HL-60 (cell line): ENCODE data around the gene AK1.
"Not testable (repeated sequence)": the region's sequence is repeated elsewhere in the genome, so short reads cannot be mapped to it uniquely, and the experiment has no call there.

Experiments
- DNase-seq, 2 experiments: peaks; one replicate each; pipeline ENCODE4 v3.0.0-alpha.2; 2010 to 2020; ENCODE audit warnings: low read depth in 1 of 2, low spot score in 1 of 2
- H3K27ac ChIP-seq: fragments of 250-450 bp; sonication (Bioruptor Pico); replicated peaks from 2 replicates; pipeline ENCODE4 v1.5.1; 2020; ENCODE audit warnings: mild to moderate bottlenecking, moderate library complexity
- H3K27me3 ChIP-seq: fragments of 250-450 bp; sonication (Bioruptor Pico); 2 replicates; pipeline ENCODE4 v1.5.1; 2021; ENCODE audit warnings: mild to moderate bottlenecking, moderate library complexity; ENCODE audit not compliant: insufficient read depth, poor library complexity, severe bottlenecking
- H3K4me3 ChIP-seq: replicated peaks from 2 replicates; pipeline ENCODE4 v1.5.1; 2011; ENCODE audit warnings: mild to moderate bottlenecking, control low read depth, low read length; ENCODE audit not compliant: insufficient read depth
- GABPA ChIP-seq: IDR thresholded peaks from 2 replicates; pipeline ENCODE4 v1.6.1; 2012; ENCODE audit warnings: low read depth
- POLR2AphosphoS5 ChIP-seq: IDR thresholded peaks from 2 replicates; pipeline ENCODE4 v1.6.1; 2012; ENCODE audit warnings: low read depth
- SPI1 ChIP-seq: IDR thresholded peaks from 2 replicates; pipeline ENCODE4 v1.6.1; 2012; ENCODE audit warnings: low read depth, mild to moderate bottlenecking, borderline replicate concordance
- TF ChIP-seq, protein P1 (sequence below): IDR thresholded peaks from one replicate; pipeline ENCODE4 v1.5.1; 2011; ENCODE audit warnings: low read length, control low read depth, inconsistent platforms; ENCODE audit not compliant: insufficient read depth
- TF ChIP-seq, protein P2 (sequence below): IDR thresholded peaks from 2 replicates; pipeline ENCODE4 v1.6.1; 2012; ENCODE audit warnings: low read depth; ENCODE audit not compliant: insufficient replicate concordance

AK1 gene

DNA sequence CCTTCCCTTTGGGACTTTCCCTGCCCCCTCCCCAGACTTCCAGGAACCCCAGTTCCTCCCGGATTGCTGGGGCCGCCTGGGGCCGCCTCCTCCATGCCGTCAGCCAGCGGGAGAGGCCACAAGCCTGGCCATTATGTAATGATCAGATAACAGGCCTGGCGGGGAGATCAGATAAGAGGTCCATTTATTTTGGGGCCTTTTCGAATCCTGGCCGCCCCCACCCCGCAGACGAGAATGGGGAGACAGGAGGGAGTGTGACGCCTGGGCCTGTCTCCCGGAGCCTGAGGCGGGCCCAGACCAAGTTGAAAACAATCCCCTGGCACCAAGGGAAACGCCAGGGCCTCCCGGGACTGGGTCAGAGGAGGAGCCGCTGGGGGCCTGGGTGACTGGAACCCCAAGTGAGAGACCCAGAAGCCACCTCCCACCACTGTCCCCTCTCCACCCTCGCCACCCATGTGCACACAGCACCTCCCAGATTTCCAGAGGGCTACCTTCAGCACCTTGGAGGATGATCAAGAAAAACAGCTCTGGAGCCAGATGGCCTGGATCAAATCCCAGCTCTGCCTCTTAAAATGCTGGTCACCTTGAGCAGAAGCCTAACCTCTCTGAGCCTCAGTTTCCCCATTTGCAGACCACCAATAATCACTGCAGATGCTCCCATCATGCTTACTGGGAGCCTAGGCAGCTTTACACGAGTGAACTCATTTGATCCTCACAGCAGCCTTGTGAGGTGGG, 30.9 kb downstream of the AK1 start:
- Histone ChIP-seq H3K27me3 (no peaks in the 10 kb centered on the region), H3K4me3 (no peak overlapping the region), H3K27ac (no peak overlapping the region)
- DNase-seq = no peak
- TF ChIP-seq POLR2AphosphoS5 (no peak), SPI1 (no peak), GABPA (no peak)
- TF ChIP-seq, protein P1, sequence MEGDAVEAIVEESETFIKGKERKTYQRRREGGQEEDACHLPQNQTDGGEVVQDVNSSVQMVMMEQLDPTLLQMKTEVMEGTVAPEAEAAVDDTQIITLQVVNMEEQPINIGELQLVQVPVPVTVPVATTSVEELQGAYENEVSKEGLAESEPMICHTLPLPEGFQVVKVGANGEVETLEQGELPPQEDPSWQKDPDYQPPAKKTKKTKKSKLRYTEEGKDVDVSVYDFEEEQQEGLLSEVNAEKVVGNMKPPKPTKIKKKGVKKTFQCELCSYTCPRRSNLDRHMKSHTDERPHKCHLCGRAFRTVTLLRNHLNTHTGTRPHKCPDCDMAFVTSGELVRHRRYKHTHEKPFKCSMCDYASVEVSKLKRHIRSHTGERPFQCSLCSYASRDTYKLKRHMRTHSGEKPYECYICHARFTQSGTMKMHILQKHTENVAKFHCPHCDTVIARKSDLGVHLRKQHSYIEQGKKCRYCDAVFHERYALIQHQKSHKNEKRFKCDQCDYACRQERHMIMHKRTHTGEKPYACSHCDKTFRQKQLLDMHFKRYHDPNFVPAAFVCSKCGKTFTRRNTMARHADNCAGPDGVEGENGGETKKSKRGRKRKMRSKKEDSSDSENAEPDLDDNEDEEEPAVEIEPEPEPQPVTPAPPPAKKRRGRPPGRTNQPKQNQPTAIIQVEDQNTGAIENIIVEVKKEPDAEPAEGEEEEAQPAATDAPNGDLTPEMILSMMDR = no peak
- TF ChIP-seq, protein P2, sequence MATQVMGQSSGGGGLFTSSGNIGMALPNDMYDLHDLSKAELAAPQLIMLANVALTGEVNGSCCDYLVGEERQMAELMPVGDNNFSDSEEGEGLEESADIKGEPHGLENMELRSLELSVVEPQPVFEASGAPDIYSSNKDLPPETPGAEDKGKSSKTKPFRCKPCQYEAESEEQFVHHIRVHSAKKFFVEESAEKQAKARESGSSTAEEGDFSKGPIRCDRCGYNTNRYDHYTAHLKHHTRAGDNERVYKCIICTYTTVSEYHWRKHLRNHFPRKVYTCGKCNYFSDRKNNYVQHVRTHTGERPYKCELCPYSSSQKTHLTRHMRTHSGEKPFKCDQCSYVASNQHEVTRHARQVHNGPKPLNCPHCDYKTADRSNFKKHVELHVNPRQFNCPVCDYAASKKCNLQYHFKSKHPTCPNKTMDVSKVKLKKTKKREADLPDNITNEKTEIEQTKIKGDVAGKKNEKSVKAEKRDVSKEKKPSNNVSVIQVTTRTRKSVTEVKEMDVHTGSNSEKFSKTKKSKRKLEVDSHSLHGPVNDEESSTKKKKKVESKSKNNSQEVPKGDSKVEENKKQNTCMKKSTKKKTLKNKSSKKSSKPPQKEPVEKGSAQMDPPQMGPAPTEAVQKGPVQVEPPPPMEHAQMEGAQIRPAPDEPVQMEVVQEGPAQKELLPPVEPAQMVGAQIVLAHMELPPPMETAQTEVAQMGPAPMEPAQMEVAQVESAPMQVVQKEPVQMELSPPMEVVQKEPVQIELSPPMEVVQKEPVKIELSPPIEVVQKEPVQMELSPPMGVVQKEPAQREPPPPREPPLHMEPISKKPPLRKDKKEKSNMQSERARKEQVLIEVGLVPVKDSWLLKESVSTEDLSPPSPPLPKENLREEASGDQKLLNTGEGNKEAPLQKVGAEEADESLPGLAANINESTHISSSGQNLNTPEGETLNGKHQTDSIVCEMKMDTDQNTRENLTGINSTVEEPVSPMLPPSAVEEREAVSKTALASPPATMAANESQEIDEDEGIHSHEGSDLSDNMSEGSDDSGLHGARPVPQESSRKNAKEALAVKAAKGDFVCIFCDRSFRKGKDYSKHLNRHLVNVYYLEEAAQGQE = no peak

DNA sequence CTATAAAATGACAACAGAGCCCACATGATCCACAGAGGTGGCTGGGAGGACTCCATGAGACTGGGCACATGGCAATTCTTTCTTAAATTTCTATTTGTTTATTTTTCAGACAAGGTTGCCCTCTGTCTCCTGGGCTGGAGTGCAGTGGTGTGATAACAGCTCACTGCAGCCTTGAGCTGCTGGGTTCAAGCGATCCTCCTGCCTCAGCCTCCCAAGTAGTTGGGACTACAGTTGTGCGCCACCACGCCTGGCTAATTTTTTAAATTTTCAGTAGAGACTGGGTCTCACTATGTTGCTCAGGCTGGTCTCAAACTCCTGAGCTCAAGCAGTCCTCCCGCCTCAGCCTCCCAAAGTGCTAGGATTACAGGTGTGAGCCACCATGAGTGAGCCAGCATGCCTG, 31.9 kb downstream of the AK1 start:
- not testable (repeated sequence) for DNase-seq, H3K4me3 ChIP-seq, H3K27ac ChIP-seq, H3K27me3 ChIP-seq

DNA sequence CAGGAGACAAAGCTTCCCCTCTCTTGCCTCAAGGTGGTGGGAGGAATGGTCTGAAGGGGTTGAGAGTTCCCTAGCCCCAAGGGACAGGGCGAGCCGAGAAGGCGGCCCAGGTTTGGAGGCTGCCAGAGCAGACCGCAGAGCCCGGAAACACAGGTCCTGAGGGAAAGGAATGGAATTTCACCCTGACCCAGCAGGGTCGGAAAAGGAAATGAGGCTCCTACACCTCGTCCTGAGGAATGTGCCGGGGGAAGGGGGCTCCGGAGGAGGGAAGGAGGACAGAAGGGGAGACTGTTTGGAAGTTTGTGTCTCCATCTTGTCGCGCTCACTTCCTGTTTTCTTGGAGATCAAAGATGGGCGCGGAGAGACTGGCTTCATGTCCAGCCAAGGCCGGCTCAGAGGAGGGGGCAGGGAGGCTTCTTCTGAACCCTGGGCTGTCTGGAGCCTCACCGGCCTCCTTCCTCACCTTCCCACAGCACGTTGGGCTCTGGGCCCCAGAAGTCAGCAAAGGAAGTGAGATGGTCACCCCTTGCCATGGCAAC, 32.6 kb downstream of the AK1 start:
- TF ChIP-seq GABPA (no peak), SPI1 (no peak), POLR2AphosphoS5 (no peak)
- TF ChIP-seq, protein P1 = no peak
- TF ChIP-seq, protein P2 = no peak
- H3K4me3 ChIP-seq = no peak overlapping the region
- no peaks in the 10 kb centered on the region for H3K27me3 ChIP-seq
- H3K27ac ChIP-seq = no peak overlapping the region
- no peak for DNase-seq

DNA sequence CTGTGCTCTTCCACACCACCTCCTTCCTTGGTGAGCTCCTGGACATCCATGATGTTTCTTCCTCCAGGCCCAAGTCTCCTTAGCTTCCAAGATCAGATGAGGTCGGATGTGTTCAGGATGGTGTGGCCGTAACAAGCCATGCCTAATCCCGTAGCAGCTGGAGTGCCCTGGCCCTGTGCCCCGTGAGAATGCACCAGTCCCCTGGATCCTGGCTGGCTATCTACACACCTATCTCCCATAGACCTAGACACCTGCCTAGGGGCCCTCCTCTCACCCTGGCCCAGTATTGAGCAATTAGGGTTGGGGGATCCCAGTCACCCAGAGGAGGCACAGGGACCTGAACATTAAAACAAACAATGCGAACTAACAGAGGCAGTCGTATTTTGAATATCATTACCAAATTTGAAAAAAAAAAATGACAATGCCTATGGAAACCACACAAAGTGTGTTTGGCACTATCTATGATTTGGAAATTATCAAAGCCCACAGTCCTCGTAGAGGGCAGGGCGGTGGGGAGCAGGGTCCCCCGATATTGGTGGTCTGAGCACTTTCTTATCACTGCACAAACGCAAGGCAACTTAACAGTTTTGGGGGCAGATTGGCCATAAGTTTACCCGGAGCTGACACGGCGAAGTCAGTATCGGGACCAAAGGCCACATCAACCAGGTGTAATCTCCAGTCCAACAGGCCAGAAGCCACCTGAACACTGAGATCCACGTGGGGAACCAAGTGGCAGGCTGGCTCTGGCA, 36.2 kb downstream of the AK1 start:
- no peak overlapping the region for H3K27ac ChIP-seq
- H3K27me3 ChIP-seq = no peaks in the 10 kb centered on the region
- DNase-seq = no peak
- no peak for TF ChIP-seq SPI1
- no peak for TF ChIP-seq POLR2AphosphoS5
- TF ChIP-seq GABPA = no peak
- TF ChIP-seq, protein P2 = no peak
- TF ChIP-seq, protein P1 = no peak
- no peak overlapping the region for H3K4me3 ChIP-seq
